ENCODE data around the gene STUB1.

The STUB1 gene

DNA sequence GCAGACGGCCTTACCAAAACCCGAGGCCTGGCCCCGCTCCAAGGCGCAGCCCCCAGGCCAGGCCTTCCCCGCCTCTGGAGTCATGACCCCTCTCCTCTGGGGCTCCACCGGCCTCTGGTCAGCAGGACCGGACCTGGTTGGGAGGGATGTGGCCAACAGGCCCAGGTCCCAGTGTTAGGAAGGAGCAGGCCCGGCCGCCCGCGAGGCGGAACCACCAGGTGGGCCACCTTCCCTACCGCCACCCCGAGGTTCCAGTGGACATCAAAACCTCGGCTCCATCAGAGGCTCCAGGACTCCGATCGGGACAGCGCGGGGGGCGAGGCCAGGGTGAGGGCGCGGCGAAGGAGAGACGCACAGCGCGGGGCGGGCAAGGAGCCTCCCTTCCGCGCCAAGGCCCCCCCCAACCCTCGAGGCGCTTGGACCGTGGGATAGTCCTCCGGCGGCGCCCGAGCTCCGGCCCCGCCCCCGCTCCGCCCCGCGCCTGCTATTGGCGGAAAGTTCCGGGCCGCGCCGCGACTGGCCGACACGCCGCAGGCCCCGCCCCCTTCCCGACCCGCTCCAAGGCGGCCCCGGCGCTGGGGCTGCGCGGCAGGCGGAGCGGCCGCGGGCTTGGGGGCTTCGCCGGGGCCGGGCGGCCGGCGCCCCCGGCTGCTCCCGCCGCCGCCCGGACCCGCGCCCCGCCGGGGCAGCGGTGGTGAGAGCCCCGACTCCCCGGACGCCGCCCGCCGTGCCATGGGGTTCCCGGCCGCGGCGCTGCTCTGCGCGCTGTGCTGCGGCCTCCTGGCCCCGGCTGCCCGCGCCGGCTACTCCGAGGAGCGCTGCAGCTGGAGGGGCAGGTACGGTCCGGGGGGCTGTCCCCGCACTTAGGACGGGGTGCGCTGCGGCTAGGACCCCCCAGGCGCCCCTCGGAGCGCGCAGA is 34.6 kb downstream of the STUB1 start, which contains the start of gene METRN:
Gene METRN (plus strand): TSS at position 561 of the 919 bp plus-strand sequence. CDS start 172 bp downstream, at position 733.
- peak; percentile 83 to 91 (median 87) for DNase-seq

DNA sequence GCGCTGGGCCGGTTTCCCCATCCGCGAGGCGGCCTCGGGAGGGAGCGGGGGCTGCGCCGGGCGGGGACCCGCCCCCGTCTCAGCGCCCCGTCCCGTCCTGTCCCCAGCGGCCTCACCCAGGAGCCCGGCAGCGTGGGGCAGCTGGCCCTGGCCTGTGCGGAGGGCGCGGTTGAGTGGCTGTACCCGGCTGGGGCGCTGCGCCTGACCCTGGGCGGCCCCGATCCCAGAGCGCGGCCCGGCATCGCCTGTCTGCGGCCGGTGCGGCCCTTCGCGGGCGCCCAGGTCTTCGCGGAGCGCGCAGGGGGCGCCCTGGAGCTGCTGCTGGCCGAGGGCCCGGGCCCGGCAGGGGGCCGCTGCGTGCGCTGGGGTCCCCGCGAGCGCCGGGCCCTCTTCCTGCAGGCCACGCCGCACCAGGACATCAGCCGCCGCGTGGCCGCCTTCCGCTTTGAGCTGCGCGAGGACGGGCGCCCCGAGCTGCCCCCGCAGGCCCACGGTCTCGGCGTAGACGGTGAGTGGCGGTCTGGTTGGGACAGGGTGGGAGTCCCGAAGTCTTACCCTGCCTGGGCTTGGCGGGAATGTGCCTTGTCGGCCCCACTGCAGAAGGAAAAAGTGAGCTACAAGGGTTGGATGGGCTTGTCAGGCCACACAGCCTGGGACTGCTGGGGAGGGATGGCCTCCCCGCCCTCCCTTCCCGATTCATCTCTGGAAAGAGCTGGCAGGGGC is 35.4 kb downstream of the STUB1 start:
- DNase-seq = peak in 2 of 3 experiments; percentile 66 to 69

DNA sequence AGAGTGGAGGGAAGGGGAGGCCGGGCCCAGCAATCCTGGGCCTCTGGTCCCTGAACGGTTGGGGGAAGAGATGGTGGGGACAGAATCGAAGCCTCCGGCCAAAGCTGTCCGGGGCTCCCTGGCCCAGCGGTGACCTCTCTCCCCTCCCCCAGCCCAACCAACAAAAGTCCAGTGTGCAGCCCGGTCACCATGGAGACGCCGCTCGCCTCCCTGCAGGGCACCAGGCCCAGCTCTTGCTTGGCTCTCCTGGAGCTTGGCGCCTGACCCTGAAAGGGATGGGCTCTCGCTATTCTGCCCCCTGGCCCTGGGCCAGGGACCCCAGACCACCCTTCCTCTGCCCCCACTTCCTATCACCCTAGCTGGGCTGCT is 36.0 kb downstream of the STUB1 start:
- DNase-seq = peak in 2 of 3 experiments; percentile 66 to 84

DNA sequence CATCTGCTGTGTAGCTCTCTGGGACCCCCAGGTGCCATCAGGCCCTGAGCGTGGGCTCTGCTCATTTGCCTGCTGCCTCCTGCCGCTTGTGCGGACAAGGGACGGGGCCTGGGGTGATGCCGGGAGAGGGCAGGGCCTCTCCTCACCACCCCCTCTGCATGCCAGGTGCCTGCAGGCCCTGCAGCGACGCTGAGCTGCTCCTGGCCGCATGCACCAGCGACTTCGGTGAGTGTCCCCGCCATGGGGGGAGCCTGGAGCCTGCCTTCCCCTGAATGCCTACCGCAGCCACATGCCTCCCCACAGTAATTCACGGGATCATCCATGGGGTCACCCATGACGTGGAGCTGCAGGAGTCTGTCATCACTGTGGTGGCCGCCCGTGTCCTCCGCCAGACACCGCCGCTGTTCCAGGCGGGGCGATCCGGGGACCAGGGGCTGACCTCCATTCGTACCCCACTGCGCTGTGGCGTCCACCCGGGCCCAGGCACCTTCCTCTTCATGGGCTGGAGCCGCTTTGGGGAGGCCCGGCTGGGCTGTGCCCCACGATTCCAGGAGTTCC is 36.6 kb downstream of the STUB1 start:
- no peak for DNase-seq

DNA sequence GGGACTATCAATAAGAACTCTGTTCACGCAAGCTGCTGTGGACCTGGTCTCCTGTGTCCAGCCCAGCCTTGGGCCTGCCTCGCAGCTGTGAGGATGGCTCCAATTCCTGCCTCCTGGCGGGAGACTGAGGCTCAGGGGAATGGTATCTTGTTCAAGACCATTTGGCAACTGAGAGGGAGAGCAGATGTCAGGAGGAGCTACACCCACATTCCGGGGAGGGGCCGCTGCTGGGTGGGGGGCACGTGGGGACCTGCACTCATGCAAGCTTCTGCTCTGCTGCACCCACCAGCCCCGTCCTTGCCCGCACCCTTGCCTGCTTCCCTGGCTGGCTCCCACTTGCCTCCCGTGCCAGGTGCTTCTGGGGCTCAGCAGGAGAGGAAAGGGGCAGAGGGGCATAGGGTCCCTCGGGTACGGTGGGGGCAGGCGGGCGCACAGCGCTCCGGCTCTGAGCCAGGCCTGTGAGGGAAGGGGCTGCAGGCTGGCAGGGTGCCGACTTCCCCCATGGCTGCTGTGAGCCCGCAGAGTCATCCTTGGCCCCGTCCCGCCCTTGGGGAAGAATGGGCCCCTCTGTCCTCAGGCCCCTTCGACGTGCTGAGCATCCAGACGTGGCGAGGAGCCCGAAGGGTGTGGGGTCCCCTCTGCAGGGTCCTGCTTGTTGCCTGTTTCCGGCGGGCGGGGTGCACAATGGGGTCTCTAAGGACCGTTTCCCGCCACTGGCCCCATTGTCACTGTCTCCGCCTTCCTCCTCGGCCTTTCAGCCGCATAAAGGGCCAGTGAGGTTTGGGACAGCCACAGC is 37.4 kb downstream of the STUB1 start:
- no peak for DNase-seq

DNA sequence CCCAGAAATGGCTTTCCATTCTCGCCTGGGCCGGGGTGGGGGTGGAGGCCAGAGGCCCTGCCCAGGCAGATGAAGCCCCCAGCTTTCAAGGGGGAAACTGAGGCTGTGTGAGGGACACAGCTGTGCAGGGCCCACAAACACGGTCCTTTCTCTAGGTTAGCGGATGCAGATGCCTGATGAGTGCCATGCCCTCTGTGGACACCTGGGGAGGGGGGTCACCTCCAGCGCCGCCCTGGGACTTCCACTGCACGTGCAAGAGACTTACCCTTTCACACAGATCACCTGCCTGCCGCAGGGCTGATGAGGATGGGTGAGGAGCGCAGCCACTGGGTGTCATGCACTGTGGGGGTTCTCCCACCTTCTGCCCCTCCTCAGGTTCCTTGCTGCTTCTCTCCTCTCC is 38.2 kb downstream of the STUB1 start:
- DNase-seq = no peak

DNA sequence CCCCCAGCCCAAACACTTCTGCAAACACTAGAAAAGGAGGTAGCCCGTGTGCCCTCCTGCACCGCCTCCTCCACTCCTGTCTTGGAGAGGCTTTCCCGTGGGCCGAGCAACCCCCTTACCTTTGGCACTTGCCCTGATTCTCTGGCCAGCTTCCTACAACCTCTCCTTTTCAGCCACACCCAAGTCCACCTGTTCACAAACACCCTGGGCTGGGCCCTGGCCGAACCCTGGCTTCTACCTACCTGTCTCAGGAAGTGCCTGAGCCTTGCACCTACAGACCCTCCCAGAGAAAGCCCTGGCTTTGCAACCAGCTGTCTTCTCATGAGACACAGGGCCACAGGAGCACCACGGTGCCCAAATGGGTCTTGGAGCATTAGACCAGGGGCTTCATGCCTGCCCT is 38.7 kb downstream of the STUB1 start:
- no peak for DNase-seq

DNA sequence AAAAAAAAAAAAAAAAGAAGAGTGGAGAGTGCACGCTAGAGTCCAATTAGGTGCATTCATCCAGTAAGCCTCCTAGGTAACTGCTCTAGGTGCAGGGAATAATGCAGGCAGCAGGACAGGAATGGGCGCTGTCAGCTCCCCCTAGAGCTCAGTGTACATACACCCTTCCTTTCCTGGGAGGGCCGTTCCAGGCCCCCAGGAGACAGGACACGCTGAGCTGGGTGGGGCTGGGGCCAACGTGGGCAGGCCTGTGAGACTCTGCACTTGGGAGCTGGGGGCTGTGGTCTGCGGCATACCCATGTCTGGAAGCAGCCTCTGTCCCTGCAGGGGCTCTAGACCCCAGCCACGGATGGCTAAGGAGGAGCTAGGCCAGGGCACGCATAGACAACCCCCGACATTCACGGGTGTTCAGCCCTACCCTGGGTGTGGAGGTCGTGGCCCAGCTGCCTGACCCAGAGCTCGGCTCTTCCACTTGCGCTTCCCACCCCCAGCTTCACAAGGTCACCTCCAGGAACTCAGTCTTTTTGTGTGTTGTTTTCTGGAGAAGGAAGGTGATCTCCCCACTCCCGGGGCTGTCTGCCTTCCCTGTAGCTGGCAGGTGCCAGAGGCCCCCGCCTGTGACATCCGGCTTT is 39.7 kb downstream of the STUB1 start:
- DNase-seq = peak in 2 of 3 experiments; percentile 47 to 69

DNA sequence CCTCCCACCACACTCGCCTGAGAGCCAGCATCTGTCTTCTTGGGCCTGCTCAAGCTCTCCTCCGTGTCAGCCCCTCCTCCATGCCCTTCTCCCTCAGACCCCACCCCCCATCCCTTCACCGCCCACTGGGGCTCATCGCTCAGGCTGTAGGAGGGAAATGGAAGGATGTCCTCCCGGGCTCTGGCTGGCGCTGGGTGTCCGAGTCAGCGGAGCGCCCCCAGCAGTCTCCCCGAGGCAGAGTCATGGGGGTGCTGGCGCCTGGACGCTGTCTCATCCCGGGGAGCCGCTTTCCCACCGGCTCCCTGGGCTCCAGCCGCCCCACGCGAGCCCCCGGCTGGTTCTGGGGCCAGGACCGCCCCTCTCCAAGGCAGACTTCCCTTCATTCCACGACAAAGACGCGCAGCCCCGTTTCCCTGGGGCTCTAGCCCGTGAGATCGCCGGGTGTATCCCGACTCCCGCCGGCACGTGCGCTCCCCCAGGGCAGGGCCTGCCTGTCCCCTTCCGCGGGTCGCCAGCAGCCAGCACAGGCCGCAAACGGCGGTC is 40.3 kb downstream of the STUB1 start:
- DNase-seq = peak; percentile 54 to 81 (median 66)

DNA sequence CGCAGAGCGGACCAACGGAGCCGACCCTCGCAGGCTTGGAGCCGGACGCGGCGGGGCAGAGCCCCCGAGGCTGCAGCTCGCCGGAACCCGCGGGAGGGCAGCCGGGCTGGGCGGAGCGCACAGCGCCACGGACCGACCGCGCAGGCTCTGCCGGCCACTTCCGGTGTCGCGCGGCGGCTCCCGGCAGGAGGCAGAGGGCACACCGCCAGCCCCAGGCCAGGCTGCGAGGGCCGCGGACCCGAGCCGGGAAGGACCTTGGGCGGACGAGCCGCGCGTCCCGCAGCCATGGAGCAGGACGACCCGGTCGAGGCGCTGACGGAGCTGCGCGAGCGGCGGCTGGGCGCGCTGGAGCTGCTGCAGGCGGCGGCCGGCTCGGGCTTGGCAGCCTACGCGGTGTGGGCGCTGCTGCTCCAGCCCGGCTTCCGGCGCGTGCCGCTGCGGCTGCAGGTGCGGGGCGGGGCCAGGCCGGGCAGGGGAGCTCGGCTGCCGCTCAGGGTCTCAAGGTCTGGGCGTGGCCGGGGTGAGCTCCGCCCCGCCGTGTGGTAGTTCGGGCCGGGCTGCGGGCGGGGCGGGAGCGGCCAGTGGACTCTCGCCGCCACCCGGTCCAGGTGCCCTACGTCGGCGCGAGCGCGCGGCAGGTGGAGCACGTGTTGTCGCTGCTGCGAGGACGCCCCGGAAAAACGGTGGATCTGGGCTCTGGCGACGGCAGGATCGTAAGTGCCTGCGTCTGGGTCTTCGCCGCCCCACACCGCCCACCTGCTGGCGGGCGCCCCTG is 41.0 kb downstream of the STUB1 start, which contains the start of gene ANTKMT:
Gene ANTKMT (plus strand): TSS at position 157 of the 775 bp plus-strand sequence. CDS start 129 bp downstream, at position 286.
- peak; percentile 95 to 97 (median 96) for DNase-seq

DNA sequence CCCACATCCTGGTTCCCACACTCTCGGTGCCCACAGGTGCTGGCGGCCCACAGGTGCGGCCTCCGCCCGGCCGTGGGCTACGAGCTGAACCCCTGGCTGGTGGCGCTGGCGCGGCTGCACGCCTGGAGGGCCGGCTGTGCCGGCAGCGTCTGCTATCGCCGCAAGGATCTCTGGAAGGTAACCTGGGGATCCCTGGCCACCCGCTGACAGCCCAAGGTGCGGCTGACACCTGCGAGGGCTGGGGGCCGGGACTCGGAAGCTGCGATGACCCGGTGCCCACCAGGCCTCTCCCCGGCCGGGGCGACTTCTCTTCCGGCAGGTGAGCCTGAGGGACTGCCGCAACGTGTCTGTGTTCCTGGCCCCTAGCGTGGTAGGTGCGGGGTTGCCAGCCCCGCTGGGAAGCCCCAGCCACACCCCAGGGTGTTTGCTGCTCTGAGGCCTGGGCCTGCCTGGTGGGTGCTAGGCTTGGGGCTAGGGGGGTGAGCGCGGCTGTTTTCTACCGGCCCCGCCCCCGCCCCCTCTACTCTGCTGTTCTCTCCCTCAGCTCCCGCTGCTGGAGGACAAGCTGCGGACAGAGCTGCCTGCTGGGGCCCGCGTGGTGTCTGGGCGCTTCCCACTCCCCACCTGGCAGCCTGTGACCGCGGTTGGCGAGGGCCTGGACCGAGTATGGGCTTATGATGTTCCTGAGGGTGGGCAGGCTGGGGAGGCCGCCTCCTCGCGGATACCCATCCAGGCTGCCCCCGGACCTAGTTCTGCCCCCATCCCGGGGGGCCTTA is 41.7 kb downstream of the STUB1 start:
- peak in 1 of 3 experiments; percentile 52 for DNase-seq

DNA sequence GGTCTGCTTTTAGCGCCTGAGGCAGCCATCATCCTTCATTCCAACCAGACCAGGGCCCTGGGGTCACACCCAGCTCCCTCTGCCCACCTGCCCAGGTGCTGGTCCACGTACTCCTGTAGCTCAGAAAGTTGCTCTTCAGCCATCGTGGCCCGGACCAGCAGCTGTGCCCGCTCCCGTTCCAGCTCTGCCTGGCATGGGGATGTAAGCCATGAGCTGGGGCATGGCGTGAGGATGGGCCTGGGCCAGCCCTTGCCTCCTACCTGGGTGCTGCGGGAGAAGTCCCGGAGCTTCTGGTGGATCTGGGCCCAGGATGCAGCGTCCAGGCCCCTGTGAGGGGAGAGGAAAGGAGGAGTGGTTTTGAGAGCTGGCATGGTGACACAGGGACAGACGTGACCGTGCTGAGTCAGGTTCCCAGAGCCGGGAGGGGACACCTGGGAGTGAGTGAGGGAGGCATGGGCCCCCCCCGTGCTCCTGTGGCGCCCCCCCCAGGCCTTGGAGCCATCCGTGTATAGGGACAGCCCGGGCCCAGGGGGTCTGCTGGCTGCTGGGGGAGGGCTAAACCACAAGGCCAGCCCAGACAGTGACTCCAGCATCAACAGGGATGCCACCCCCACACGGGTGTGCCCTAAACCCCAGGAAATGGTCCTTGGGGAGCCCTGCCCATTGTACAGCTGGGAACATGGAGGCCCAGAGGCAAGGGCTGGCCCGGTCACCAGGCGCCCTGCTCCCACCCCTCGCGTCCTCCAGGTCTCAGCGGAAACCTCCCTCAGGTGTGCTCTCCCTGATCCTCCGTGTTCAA is 42.8 kb downstream of the STUB1 start:
- no peak for DNase-seq

DNA sequence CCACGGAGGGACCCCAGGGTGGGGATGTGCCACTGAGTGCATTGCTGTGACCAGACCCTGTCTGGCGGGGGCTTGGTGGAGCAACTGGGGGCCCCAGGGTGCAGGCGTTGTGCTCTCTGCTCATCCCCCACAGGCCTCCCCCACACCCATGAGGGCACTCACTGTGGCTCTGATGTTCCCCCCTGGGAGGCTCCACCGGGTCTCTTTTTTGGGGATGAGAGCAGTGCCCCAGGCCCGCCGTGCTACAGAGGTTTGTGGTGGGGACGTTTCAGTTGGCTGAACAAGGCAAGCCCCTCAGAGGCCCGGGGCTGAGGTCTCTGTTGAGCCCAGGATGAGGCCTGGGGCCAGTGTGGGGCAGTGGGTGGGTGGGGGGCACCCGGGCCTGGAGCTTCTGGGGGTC is 43.5 kb downstream of the STUB1 start:
- no peak for DNase-seq

DNA sequence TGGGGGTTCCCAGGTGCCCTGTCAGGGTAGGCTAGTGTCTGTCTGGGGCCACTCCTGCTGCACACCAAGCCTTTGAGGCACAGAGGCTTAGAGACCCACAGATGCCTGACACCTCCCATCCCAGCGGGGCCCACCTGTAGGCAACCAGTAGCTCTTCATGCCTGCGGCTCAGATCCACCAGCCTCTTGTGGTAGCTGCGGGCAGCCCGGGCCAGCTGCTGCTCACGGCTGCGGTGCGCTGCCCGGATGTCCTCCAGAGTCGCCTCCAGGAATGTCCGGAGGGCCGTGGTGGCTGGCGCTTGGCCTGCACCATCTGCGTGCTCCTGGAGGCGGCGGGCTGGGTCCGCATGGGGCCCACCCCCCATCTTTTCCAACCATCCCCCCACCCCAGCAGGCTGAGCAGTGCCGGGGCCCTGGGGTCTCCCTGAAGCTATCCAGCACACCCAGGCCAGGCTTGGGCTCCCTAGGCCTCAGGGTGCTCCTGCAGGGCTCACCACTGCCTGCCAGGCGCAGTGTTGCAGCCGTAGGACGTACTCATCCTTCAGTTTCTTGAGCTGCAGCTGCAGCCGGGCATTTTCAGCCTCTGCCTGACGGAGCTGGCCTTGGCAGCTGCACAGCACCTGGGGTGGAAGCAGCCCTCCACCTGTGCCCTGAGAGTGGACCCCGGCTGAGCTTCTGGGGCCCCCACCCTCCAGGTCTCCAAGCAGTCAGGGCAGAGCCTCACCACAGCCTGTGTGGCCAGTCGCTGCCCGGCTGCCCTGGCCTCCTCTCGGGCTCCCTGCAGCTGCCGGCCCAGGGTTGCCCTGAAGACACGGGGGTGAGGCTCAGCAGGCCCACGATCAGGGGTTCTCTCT is 44.2 kb downstream of the STUB1 start:
- DNase-seq = no peak

DNA sequence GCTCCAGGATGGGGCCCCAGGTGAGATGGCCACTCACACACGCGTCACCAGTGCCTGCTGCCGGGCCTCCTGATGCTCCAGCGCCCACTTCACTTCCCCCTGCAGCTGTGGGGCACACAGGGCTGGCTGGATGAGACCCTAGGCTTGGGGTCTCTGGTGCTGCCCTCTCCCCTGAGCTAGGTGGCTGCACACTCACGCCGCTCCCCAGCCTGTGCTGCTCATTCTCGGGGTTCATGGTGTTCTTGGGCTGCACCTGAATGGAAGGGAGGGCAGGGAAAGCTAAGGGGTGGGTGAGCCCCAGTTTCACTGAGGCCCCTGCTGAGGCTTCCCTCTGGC is 44.8 kb downstream of the STUB1 start:
- DNase-seq = no peak

DNA sequence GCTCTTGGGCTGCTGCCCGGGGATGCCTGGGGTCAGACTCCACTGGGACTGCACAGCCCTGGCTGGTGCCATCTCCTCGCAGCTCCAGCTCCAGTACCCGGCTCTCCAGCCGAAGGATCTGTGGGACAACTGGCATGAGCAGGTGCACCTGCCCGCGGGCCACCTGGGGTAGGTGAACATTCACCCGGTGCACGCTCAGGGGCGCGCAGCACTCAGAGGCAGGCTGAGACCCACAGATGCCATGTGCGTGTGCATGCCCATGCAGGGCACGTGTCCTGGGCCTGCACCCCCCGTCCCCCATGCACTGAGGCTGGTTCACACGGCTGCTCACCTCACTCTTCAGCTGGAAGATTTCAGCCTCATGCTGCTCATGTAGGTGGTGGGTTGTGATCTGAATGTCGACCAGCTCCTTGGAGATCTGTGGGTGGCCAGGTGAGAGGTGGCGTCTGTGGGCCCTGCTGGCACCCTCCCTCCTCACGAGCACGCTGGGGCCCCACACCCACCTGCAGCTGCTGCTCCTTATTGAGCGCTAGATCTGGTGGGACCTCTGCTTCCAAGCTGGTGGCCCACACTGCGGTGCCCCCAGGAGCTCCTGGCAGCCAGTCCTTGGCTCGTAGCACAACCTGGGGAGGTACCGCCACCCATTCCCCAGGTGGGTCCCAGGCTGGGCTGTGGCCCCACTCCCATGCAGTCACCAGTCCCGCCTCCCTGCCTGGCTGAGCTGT is 45.4 kb downstream of the STUB1 start:
- DNase-seq = no peak

DNA sequence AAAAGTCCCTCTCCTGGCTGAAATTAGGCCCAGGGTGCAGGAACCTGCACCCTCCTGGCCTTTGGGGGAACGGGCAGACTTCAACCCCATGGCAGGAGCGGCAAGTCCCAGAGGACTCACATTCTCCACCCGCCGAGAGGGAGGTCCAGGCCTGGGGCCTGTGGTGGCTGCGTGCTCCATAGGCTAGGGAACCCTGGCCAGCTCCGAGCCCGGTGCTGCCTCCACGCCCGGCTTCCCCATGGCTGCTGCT is 45.9 kb downstream of the STUB1 start:
- DNase-seq = no peak
